ENCODE data around the gene NAA25. TPM values are rescaled to one million over a fixed set of nuclear protein-coding genes. Genes with fewer than 3 reads are reported as not detected.
"Not testable (repeated sequence)": the region's sequence is repeated elsewhere in the genome, so short reads cannot be mapped to it uniquely, and the experiment has no call there.

The NAA25 gene
- total RNA-seq, 2 donors from 2014 or later = 14.3 to 19.7 TPM

GRCh38 chr12:112105891-112106290 is 2.7 kb downstream of the NAA25 start:
- intact Hi-C loops (cut with DNase I) = no loop called here
- TF ChIP-seq, protein P1, sequence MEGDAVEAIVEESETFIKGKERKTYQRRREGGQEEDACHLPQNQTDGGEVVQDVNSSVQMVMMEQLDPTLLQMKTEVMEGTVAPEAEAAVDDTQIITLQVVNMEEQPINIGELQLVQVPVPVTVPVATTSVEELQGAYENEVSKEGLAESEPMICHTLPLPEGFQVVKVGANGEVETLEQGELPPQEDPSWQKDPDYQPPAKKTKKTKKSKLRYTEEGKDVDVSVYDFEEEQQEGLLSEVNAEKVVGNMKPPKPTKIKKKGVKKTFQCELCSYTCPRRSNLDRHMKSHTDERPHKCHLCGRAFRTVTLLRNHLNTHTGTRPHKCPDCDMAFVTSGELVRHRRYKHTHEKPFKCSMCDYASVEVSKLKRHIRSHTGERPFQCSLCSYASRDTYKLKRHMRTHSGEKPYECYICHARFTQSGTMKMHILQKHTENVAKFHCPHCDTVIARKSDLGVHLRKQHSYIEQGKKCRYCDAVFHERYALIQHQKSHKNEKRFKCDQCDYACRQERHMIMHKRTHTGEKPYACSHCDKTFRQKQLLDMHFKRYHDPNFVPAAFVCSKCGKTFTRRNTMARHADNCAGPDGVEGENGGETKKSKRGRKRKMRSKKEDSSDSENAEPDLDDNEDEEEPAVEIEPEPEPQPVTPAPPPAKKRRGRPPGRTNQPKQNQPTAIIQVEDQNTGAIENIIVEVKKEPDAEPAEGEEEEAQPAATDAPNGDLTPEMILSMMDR (IDR thresholded peaks at IDR 0.05) = no peak
- no peaks in the 10 kb centered on the region for H3K9me3 ChIP-seq
- no peak overlapping the region for H3K27ac ChIP-seq
- no peaks in the 10 kb centered on the region for H3K36me3 ChIP-seq
- no peak overlapping the region for H3K4me3 ChIP-seq
- H3K27me3 ChIP-seq = no peaks in the 10 kb centered on the region
- no peak for DNase-seq
- H3K4me1 ChIP-seq = peaks cover 15% of the 10 kb centered on the region
- H3K9ac ChIP-seq (ENCODE audit: low read depth in 2 of 2, low read length in 2 of 2) = no peak overlapping the region

DNA sequence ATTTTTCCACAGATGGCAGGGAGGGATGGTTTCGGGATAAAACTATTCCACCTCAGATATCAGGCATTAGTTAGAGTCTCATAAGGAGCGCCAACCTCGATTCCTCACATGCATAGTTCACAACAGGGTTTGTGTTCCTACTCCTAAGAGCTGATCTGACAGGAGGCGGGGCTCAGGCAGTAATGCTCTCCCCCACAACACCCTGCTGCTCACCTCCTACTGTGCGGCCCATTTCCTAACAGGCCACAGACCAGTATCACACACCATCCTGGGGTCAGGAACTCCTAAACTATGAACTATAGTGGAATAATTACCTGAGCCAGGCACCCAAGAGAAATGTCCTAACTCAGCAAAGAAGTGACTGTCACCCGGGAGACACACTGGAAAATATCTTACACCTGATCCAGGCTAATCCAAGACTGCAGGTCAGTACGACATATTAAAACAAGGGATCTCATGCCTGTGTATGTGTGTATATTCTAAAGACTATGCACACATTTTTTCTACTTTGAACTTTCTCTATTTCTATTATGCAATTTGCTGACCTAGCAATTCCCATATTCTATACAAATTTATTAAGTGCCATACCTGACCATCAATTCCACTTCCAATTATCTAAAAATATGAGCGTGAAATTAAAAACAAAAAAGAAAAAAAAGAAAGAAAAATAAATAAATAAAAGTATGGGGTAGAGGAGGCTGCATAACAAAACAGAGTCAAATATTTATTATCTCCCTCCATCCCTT is 4.7 kb downstream of the NAA25 start:
- intact Hi-C loops (cut with DNase I) = no loop called here
- Histone ChIP-seq H3K4me3 (no peak overlapping the region), H3K9me3 (no peaks in the 10 kb centered on the region), H3K27ac (no peak overlapping the region), H3K4me1 (peaks cover 15% of the 10 kb centered on the region), H3K36me3 (no peaks in the 10 kb centered on the region), H3K9ac (ENCODE audit: low read depth in 2 of 2, low read length in 2 of 2) (no peak overlapping the region), H3K27me3 (no peaks in the 10 kb centered on the region)
- TF ChIP-seq, protein P1 (IDR thresholded peaks at IDR 0.05) = no peak
- no peak for DNase-seq

- intact Hi-C loops (cut with DNase I) = not testable (repeated sequence)
These were observed 5.8 kb downstream of the NAA25 start for GRCh38 chr12:112102746-112103145.

DNA sequence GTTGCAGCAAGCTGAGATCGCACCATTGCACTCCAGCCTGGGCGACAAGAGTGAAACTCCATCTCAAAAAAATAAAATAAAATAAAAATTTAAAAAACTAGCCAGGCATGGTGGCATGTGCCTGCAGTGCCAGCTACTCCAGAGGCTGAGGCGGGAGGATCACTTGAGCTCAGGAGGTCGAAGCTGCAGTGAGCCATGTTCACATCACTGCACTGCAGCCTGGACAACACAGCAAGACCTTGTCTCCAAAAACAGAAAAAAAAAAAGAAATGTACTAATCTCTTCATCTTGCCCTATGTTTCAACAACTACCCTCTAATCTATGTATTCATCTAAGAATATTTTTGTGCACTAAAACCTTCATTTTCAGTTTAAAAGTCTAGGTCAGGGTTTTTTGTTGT is 6.5 kb downstream of the NAA25 start:
- no peak for DNase-seq
- TF ChIP-seq, protein P1 (IDR thresholded peaks at IDR 0.05) = no peak
- peaks cover 9% of the 10 kb centered on the region for H3K4me1 ChIP-seq

More at GRCh38 chr12:112102746-112103145, 5.8 kb downstream of the NAA25 start:
- not testable (repeated sequence) for H3K36me3 ChIP-seq; H3K4me3 ChIP-seq; H3K27me3 ChIP-seq; DNase-seq; H3K27ac ChIP-seq; H3K9me3 ChIP-seq; H3K9ac ChIP-seq (ENCODE audit: low read depth in 2 of 2, low read length in 2 of 2)
- peaks cover 14% of the 10 kb centered on the region for H3K4me1 ChIP-seq

GRCh38 chr12:112100500-112100899 is 8.1 kb downstream of the NAA25 start:
- H3K4me3 ChIP-seq; H3K4me1 ChIP-seq; H3K9me3 ChIP-seq; H3K27ac ChIP-seq; intact Hi-C loops (cut with DNase I); H3K9ac ChIP-seq (ENCODE audit: low read depth in 2 of 2, low read length in 2 of 2); DNase-seq; H3K36me3 ChIP-seq; H3K27me3 ChIP-seq: not testable (repeated sequence)

More for the DNA sequence above, 6.5 kb downstream of the NAA25 start:
- Histone ChIP-seq H3K4me3 (no peak overlapping the region), H3K27me3 (no peaks in the 10 kb centered on the region), H3K36me3 (no peaks in the 10 kb centered on the region), H3K9me3 (no peaks in the 10 kb centered on the region), H3K27ac (no peak overlapping the region), H3K9ac (ENCODE audit: low read depth in 2 of 2, low read length in 2 of 2) (no peak overlapping the region)
- intact Hi-C loops (cut with DNase I) = no loop called here

GRCh38 chr12:112097641-112098040 is 10.9 kb downstream of the NAA25 start:
- H3K4me1 ChIP-seq = no peaks in the 10 kb centered on the region
- H3K36me3 ChIP-seq = no peaks in the 10 kb centered on the region
- no peaks in the 10 kb centered on the region for H3K27me3 ChIP-seq
- no peak overlapping the region for H3K4me3 ChIP-seq
- intact Hi-C loops (cut with DNase I) = no loop called here
- H3K27ac ChIP-seq = no peak overlapping the region
- TF ChIP-seq, protein P1 (IDR thresholded peaks at IDR 0.05) = no peak
- no peaks in the 10 kb centered on the region for H3K9me3 ChIP-seq
- no peak overlapping the region for H3K9ac ChIP-seq (ENCODE audit: low read depth in 2 of 2, low read length in 2 of 2)
- DNase-seq = no peak
